ENCODE data around the gene ASPM.
"Not testable (repeated sequence)": the region's sequence is repeated elsewhere in the genome, so short reads cannot be mapped to it uniquely, and the experiment has no call there.

ASPM gene

GRCh38 chr1:197143276-197143675 lies 3.2 kb downstream of the ASPM start:
- DNase-seq (ENCODE audit: low read depth in 2 of 2): no peak

DNA sequence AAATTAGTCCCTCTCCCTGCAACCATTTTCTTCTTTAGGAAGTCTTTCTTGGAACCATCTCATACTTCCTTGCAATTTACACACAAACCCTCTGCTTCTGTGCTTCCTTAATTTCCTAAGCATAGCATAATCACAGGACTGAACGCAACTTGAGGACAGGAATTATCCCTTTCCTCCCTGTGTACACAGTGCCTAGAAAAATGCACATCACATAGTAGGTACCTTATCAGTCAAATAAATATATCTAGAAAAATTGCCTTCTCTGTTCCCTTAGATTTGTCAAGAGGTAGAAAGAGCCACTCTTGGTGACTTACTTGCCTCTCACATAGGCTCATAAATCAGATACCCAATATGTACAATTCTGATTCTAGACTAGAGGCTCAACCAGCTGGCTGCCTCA lies 4.9 kb downstream of the ASPM start:
- no peak for DNase-seq (ENCODE audit: low read depth in 2 of 2)

- DNase-seq (ENCODE audit: low read depth in 2 of 2): no peak
These were observed 6.3 kb downstream of the ASPM start for GRCh38 chr1:197140121-197140520.

- DNase-seq (ENCODE audit: low read depth in 2 of 2): no peak
These were observed 7.3 kb downstream of the ASPM start for GRCh38 chr1:197139169-197139568.

DNA sequence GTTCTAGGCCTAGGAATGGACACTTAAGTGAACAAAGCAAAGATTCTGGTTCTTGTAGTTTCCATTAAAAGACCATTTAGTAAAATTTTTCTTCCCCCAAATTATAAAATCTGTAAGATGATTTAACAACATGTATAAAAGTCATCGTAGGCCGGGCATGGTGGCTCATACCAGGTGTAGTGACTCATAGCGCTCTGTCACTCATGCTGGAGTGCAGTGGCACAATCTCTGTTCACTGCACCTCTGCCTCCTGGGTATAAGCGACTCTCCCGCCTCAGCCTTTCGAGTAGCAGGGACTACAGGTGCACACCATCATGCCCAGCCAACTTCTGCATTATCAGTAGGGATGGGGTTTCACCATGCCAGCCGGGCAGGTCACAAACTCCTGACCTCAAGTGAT lies 9.1 kb downstream of the ASPM start:
- DNase-seq (ENCODE audit: low read depth in 2 of 2): no peak

DNA sequence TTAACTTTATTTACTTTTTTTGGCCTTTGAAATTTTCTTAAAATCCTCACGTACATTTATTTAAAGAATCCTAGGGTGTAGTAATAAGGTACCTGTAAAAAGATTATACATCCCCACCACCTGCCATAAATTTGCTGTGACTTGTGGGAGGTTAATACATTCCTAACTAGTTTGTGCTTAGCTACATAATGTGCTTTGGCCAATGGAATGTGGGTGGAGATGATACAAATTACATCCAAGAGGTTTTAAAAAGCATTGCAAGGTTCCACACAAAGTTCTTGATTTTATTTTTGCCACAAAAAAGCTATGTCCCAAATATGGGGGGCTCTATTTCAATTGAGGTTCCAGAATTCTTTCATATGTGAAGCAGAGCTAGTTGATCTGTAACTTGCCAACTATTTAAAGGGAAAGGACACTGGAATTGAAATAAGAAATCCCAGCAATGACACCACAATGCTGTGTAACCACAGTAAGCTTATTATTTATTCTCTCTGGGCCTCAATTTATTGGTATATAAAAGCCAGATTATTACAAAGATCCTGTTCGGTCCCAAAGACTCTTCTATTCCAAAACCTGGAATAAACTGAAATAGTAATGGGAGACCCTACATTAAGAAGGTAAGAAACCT lies 15.7 kb downstream of the ASPM start:
- no peak for DNase-seq (ENCODE audit: low read depth in 2 of 2)

GRCh38 chr1:197129698-197130097 lies 16.8 kb downstream of the ASPM start:
- no peak for DNase-seq (ENCODE audit: low read depth in 2 of 2)

GRCh38 chr1:197127246-197127912 lies 19.1 kb downstream of the ASPM start:
- no peak for DNase-seq (ENCODE audit: low read depth in 2 of 2)

GRCh38 chr1:197126691-197127090 lies 19.8 kb downstream of the ASPM start:
- DNase-seq (ENCODE audit: low read depth in 2 of 2): no peak

- no peak for DNase-seq (ENCODE audit: low read depth in 2 of 2)
These were observed 22.1 kb downstream of the ASPM start for GRCh38 chr1:197124376-197124775.

- no peak for DNase-seq (ENCODE audit: low read depth in 2 of 2)
These were observed 30.3 kb downstream of the ASPM start for GRCh38 chr1:197116156-197116555.

DNA sequence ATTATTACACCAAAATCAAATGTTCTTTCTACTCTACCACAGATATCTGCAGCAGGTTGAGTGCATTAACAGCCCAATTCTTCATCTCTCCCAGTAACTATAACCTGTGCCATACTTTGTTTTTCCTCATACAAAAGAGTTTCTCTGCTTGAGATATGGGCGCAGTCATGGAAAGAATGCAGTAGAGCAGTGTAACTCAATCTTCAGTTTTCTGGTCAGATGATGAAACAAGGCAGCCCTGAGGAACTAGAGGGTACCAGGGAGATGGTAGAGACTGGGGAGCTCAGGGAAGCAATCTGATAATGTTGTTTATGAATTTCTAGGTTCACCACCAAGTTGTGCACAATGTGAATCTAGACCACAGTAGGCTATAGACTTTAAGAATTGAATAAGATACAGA lies 39.6 kb downstream of the ASPM start:
- no peak for DNase-seq (ENCODE audit: low read depth in 2 of 2)

GRCh38 chr1:197103300-197103699 lies 43.2 kb downstream of the ASPM start:
- DNase-seq (ENCODE audit: low read depth in 2 of 2): no peak

DNA sequence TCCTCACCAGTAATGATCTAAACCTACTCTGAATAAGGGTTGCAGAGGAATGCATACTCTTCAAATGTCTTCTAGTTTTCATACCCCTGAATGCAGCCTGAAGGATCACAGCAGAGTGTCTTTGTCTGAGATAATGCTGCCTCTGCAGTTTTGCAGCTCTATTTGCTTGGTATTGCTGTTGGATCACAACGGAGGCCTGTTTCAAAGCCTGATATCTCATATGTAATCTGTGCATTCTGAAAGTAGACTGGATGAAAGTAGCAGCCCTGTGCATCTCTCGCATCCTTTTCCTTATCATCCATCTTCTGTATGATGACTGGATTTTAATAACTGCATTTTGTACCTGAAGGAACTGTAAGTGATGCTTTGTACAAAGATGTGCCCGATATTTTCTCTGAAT lies 44.5 kb downstream of the ASPM start:
- DNase-seq (ENCODE audit: low read depth in 2 of 2): no peak

DNA sequence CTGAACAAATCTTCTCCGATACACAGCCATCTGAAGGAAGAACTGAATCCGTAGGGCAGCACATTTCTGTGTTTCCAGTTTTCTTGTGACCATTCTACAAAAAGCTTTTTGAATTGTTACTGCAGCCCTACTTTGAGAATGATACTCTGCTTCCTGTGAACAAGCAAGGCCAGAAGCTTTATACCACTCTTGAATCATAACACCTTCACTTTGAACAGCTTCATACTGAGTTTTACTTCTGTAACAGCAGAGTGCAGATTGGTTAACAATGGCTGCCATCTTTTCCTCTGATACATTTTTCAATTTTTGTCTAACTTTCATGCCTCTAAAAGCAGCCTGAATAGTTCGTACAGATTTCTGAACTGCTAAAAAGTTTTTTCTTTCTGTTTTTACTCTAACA lies 45.8 kb downstream of the ASPM start:
- no peak for DNase-seq (ENCODE audit: low read depth in 2 of 2)

DNA sequence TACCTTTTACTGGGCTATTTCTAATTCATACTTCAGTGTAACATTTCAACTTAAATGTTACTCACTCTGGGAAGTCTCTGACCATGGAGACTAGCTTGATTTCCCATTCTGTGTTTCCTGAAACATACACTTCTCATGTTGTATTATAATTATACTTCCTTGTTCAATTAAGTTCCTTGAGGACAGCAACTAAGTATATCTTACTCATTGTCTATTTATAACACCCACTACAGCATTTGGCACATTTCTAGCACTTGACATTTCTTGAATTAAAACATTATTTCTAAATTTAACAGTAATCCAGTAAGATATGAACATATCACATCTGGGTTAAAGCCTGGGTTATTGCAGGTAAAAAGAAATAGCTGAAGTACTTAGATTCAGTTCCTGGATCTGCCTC lies 47.0 kb downstream of the ASPM start:
- DNase-seq (ENCODE audit: low read depth in 2 of 2): no peak

DNA sequence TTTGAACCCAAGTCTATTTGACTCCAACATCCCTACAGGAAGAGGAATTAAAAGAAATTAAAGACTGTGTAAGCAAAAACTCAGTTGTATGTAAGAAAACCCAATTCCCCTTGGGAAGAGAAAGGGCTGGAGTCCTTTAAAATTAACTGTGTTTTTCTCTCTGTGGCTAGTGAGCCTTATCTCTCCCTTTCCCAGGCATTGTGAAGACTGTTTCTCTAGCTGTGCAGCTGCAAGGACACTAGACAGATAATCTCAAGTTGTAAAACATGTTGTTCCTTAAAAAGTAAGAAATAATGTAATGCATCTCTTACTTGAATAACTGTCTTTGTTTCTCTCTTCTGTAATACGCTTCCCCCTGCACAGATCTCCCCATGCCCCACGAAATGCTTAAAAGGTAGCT lies 49.5 kb downstream of the ASPM start:
- DNase-seq (ENCODE audit: low read depth in 2 of 2): not testable (repeated sequence)

- no peak for DNase-seq (ENCODE audit: low read depth in 2 of 2)
These were observed 50.3 kb downstream of the ASPM start for GRCh38 chr1:197096137-197096536.

- DNase-seq (ENCODE audit: low read depth in 2 of 2): no peak
These were observed 53.1 kb downstream of the ASPM start for GRCh38 chr1:197093226-197093885.

- no peak for DNase-seq (ENCODE audit: low read depth in 2 of 2)
These were observed 53.9 kb downstream of the ASPM start for GRCh38 chr1:197092491-197093023.

- no peak for DNase-seq (ENCODE audit: low read depth in 2 of 2)
These were observed 63.0 kb downstream of the ASPM start for GRCh38 chr1:197083474-197083873.

GRCh38 chr1:197081117-197081753 lies 65.2 kb downstream of the ASPM start:
- no peak for DNase-seq (ENCODE audit: low read depth in 2 of 2)

DNA sequence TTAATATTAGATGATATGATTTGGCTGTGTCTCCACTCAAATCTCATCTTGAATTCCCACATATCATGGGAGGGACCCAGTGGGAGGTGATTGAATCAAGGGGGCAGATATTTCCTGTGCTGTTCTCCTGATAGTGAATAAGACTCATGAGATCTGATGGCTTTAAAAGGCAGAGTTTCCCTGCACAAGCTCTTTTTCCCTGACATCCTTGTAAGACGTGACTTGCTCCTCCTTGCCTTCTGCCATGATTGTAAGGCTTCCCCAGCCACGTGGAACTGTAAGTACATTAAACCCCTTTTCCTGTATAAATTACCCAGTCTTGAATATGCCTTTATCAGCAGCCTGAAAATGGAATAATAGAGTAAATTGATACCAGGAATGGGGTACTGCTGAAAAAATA lies 66.1 kb downstream of the ASPM start:
- no peak for DNase-seq (ENCODE audit: low read depth in 2 of 2)

Measured in stimulated activated CD8-positive, alpha-beta memory T cell treated with anti-CD3 and anti-CD28 coated beads, Interleukin-7, amount 100 ng/mL, for 1 hour (primary cell).